GM19463 (cell line): Measurements from ENCODE around the gene ATRNL1.

Source experiments
- ATAC-seq: cut with Tn5 transposase; IDR thresholded peaks from one replicate; pipeline ENCODE4 v1.9.1; 2021; ENCODE audit warnings: mild to moderate bottlenecking, moderate library complexity; ENCODE audit not compliant: unreplicated experiment

Gene ATRNL1

GRCh38 chr10:115939101-115939854 lies 846.1 kb downstream of the ATRNL1 start:
- ATAC-seq = no peak

DNA sequence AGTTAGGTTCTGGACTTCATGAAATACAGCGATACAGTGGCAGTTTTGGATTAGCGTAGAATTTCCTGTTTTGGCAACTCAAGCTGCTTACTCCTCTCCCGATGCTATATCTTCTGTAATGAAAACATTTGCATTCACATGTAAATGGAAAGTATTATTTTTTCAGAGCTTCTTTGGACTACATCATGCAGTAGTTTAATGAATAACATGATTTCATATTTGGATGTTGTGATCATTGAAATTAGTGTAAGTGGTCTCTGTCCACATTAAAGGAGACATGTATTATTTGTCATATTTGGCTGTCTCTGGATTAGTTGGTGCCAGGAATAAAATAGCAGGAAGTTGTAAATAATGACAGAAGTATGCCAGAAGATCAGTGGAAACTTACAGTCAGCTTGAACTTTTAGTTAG lies 848.2 kb downstream of the ATRNL1 start:
- ATAC-seq = no peak

DNA sequence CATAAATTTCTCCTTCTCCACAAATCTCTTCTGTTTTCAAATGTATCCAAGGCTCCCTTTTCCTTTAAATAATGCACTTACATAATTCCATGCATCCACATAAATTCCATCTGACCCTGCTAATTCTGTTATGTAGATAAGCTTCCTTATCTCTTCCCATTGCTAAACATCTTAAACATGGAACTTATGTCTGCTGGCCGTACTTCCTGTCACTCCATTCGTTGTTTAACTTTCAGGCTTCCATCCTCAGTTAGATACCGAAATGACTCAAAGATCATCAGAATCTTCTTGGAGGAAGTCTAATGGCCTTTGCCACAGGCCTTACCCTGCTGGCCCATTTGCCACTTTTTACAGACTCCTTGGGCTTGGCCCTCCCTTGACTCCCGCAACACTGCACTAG lies 848.9 kb downstream of the ATRNL1 start:
- ATAC-seq = no peak

GRCh38 chr10:115944538-115944937 lies 851.4 kb downstream of the ATRNL1 start:
- no peak for ATAC-seq

DNA sequence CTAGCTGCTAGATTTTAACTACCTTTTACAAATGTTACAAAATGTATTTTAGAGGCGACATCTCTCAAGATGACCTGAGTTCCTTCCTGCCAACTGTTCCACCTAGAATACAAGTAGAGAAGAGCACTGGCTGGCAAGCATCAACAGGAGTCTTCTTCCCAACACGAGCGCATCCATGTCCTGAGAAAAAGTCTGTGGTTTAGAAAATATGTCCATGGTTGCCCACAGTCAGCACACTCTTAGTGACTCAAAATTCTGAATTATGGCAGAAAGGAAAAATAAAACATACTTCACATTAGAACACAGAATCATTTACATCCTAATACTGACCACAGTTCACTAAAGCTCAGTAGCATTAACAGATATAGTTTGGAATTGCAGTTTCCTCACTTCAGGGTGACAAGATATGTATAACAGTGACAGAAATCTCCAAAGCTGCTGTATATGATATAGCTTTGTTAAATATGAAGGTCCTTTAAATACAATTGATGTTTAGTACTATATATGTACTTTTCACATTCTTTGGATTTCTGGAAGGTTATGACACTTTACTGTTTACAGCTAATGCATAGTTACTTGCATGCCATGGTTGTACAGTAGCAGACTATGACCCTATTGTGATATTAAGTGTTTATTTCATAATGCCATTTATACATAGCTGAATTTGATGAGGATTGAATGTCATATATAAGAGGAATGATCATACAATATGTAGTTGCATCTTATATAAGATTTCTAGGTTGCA lies 852.7 kb downstream of the ATRNL1 start:
- no peak for ATAC-seq

DNA sequence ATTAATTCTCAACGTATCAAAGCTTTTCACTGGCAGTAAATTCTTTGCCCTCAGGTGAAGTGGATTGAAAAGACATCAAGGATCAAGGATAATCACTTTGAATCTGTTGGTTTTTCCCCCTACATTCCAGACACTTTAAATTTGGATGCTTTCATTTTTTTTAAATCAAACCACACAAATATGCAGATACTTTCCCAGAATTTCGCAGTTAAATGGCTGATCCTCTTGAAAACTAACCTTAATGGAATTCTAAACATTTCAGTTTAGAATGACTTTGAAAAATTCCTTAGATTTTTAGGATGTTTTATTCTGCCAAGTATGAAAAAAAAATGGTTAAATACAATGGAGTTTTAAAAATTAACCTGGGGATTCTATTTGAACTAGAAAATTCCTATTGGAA lies 853.9 kb downstream of the ATRNL1 start:
- ATAC-seq = no peak

- no peak for ATAC-seq
Measured at GRCh38 chr10:115948465-115948864, 855.3 kb downstream of the ATRNL1 start.

DNA sequence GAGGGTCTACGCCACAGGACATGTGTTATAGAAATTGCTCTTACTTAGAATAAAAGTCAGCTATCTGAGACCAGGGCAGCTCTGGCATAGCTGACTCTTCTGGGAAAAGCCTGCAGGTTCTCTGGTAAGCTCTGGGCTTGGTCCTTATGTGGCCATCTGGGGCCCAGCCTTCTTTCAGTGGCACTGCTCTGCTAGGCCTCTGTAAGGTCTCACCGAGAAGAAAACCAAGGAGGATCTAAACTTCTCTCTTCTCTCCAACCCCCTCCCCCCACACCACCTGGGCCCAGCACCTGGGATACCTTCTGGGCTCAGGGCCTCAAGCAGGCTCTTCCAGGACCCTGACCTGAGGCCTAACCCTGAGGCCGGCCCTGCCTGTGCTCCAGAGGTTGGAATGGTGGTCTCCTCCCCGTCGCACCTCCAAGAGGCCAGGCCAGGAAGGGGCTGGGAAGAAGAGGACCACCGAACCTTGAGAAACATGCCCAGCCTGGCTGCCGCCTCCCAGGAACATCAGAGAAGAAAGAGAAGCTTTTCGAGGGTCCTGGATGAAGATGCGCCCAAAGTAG lies 856.2 kb downstream of the ATRNL1 start:
- no peak for ATAC-seq

DNA sequence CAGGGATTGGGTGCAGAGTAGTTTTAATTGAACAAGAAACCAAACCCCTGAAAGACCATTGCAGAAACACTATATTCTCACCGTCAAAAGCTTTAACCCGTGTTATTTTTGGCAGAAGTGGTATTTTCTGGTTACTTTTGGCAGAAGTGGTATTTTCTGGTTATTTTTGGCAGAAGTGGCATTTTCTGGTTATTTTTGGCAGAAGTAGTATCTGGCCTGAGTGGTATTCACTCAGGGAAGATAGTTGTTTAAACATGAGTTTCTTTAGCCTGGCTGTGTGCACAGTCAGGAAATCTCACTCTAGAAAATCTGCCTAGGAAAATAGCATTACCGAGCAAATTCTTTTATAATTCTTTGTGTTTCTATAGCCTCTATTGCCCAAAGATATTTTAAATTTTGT lies 857.2 kb downstream of the ATRNL1 start:
- no peak for ATAC-seq

GRCh38 chr10:115951242-115951641 lies 858.1 kb downstream of the ATRNL1 start:
- no peak for ATAC-seq

- ATAC-seq = no peak
Measured at GRCh38 chr10:115953281-115953680, 860.1 kb downstream of the ATRNL1 start.

DNA sequence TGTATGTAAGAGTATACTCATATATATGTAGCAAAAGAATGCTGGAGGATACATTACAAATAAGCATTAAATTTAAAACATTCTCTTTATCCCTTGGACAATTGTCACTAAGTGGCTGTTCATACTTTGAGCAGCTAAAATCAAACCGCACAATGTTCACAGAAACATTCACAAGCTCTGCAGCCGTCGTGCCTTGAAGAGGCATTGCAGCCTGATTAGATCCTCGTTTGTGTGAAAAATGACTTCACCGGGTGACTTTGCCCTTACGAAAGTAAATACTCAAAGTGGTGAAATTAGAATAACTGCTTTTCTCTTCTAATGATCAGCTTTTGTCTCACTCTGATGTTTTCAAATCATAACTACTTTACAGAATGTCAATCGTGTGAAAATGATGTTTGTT lies 860.8 kb downstream of the ATRNL1 start:
- ATAC-seq = no peak

DNA sequence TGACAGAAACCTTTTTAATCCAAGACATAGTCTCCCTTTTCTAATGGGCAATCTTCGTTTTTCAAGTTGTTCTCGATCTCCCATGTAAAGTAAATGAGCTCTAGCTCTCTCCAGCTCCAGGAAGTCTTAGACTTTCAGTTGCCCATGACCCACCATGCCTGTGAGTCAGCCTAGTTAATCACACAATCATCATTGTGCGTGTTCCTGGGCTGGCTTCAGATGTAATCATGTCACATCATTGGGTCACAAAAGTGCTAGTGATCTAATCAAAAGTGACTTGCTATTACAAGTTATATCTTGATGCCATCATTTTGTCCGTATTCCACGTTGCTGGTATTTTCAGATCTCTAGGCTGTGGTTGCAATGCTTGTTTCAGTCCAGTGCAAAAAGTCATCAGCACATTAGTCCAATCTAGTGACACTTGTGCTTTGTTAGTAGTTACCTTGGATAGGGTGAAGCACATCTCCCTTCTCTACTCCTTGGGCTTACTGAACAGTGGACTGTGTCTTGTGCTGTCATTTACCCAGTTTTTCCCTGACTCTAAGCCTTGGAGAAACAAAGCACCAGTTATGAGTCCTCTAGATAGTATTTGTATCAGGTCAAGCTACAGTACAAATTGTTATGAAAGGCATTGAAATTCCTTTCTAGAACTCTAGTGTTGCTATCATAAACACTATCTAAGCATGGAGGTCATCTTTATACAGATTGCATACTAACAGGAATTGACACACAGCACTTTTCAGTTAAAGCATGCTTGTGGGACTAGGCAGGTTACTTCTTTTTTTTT lies 863.3 kb downstream of the ATRNL1 start:
- no peak for ATAC-seq

GRCh38 chr10:115957012-115957399 lies 863.8 kb downstream of the ATRNL1 start:
- ATAC-seq = no peak

GRCh38 chr10:115957786-115958442 lies 864.7 kb downstream of the ATRNL1 start:
- ATAC-seq = no peak

GRCh38 chr10:115963848-115964247 lies 870.7 kb downstream of the ATRNL1 start:
- no peak for ATAC-seq

DNA sequence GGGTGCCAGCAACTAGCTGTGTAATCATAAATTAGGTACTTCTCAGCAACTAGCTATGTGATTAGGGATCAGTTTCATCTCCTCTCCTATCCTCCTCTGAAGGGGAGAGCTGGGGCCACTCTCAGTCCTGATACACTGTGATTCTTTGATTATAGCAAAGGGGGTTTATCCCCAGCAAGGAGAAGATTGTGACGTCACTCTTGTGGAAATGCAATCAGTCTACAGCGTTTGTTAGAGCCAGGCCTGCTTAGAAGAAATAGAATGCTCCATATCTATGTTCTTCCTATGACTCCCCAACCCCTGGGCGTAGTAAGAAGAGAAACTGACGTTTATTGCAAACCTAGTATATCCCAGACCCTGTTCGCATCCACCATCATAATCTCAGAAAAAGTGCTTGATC lies 871.7 kb downstream of the ATRNL1 start:
- ATAC-seq = no peak

- no peak for ATAC-seq
Measured at GRCh38 chr10:115965376-115965775, 872.2 kb downstream of the ATRNL1 start.

GRCh38 chr10:115968236-115968635 lies 875.1 kb downstream of the ATRNL1 start:
- no peak for ATAC-seq

DNA sequence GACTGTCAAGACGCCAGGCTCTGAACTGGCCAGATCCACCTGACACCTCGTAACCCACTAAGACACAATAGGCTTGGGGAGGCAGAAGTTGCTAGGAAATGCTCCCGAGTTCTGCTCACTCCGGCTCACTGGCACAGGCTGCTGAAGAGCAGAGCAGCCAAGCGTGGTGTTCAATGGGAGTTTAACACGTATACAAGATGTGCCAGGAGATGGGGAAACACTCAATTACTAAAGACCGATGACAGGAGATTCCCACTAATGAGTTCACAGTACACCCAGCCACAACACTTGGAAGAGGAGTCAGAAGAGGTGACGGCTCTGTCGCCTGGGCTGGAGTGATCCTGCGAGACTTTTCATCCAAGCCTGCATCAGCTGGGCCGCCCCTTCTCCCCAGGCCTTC lies 876.4 kb downstream of the ATRNL1 start:
- no peak for ATAC-seq

- ATAC-seq = no peak
Measured at GRCh38 chr10:115971921-115972320, 878.8 kb downstream of the ATRNL1 start.
